Uterus (tissue), 4 donors: ENCODE data around the gene DCLK2. TPM values are rescaled to one million over a fixed set of nuclear protein-coding genes. Genes with fewer than 3 reads are reported as not detected.

Experiments
- DNase-seq, 2 donors: peaks; one replicate each; pipeline ENCODE4 v3.0.0-alpha.2; 2019 to 2020
- H3K27ac ChIP-seq, 2 donors: fragments of 200-600 bp; sonication (generic); 1 replicate in 1 of 2; 2 replicates in 1 of 2; pipeline ENCODE4 v1.5.1; 2016 to 2018
- H3K27me3 ChIP-seq, 2 donors: fragments of 200-600 bp; sonication (generic); one replicate each; pipeline ENCODE4 v1.5.1; 2018 to 2019; ENCODE audit warnings: control low read depth in 1 of 2
- H3K36me3 ChIP-seq, 2 donors: fragments of 200-600 bp; sonication (generic); one replicate each; pipeline ENCODE4 v1.5.1; 2019; ENCODE audit warnings: control low read depth in 1 of 2
- H3K4me1 ChIP-seq, 2 donors: fragments of 200-600 bp; sonication (generic); one replicate each; pipeline ENCODE4 v1.5.1; 2018 to 2019; ENCODE audit warnings: control low read depth in 1 of 2
- H3K4me3 ChIP-seq, 2 donors: fragments of 200-600 bp; sonication (generic); 1 replicate in 1 of 2; 2 replicates in 1 of 2; pipeline ENCODE4 v1.5.1; 2018 to 2019; ENCODE audit warnings: mild to moderate bottlenecking in 1 of 2
- H3K9me3 ChIP-seq, 2 donors: fragments of 200-600 bp; sonication (generic); one replicate each; pipeline ENCODE4 v1.5.1; 2019; ENCODE audit warnings: control low read depth in 1 of 2
- CTCF ChIP-seq, 4 experiments: fragments of 200-600 bp in 2 of 4; fragments of 450-650 bp in 2 of 4; sonication (generic) in 2 of 4; IDR thresholded peaks; one replicate each; pipeline ENCODE4 v1.5.1; 2016 to 2019; ENCODE audit warnings: antibody characterized with exemption in 4 of 4, mild to moderate bottlenecking in 2 of 4, moderate library complexity in 1 of 4
- POLR2A ChIP-seq, 2 donors: fragments of 450-650 bp; IDR thresholded peaks; one replicate each; pipeline ENCODE4 v1.6.1; 2016; ENCODE audit warnings: antibody characterized with exemption in 2 of 2, mild to moderate bottlenecking in 1 of 2, moderate library complexity in 1 of 2
- intact Hi-C: fragments of 100-400 bp; cut with DNase I; formaldehyde crosslinking; loops from one replicate; pipeline ENCODE4 v1.15.1; 2023; ENCODE audit warnings: low total_unique reads
- total RNA-seq, 4 donors: library from RNA; depleted of rRNA in 3 of 4; stranded (reverse); fragments of >200 nt in 3 of 4; gene quantifications; one replicate each; pipeline versions ENCODE4 v1.1.0 to v1.2.4, GENCODE V29; 2014 to 2023
- donor health status: DM: yes; HTN: yes; CAD: no.

Gene DCLK2
- total RNA-seq, 4 donors from 2014 or later, result 0.29 to 27.5 (median 10.1) TPM

- Histone ChIP-seq H3K4me3 (no peak overlapping the region), H3K27me3 (no peaks in the 10 kb centered on the region), H3K36me3 (no peaks in the 10 kb centered on the region), H3K9me3 (no peaks in the 10 kb centered on the region), H3K27ac (no peak overlapping the region), H3K4me1 (no peaks in the 10 kb centered on the region)
- intact Hi-C loops, result no loop called here
- no peak for DNase-seq
- TF ChIP-seq CTCF (IDR thresholded peaks at IDR 0.05), result no peak
- TF ChIP-seq POLR2A (IDR thresholded peaks at IDR 0.05), result no peak
Measured at GRCh38 chr4:150072906-150073714, 5.1 kb upstream of the DCLK2 start.

GRCh38 chr4:150074064-150074463 is 4.2 kb upstream of the DCLK2 start:
- Histone ChIP-seq H3K36me3 (no peaks in the 10 kb centered on the region), H3K4me3 (no peak overlapping the region), H3K27me3 (no peaks in the 10 kb centered on the region), H3K9me3 (no peaks in the 10 kb centered on the region), H3K4me1 (no peaks in the 10 kb centered on the region), H3K27ac (no peak overlapping the region)
- TF ChIP-seq POLR2A (IDR thresholded peaks at IDR 0.05) (no peak), CTCF (IDR thresholded peaks at IDR 0.05) (no peak)
- DNase-seq, result no peak
- intact Hi-C loops, result no loop called here

- intact Hi-C loops, result no loop called here
- H3K36me3 ChIP-seq, result no peaks in the 10 kb centered on the region
Measured at GRCh38 chr4:150078579-150079080, 385 bp downstream of the DCLK2 start.

GRCh38 chr4:150079081-150079581 is 886 bp downstream of the DCLK2 start:
- peak; percentile 37 to 40 for DNase-seq
- no peak for TF ChIP-seq POLR2A (IDR thresholded peaks at IDR 0.05)
- no peak for TF ChIP-seq CTCF (IDR thresholded peaks at IDR 0.05)

More at GRCh38 chr4:150078579-150079080, 385 bp downstream of the DCLK2 start:
- TF ChIP-seq POLR2A (IDR thresholded peaks at IDR 0.05) (no peak), CTCF (IDR thresholded peaks at IDR 0.05) (no peak)
- Histone ChIP-seq H3K27ac (peak overlapping the region; percentile 77 to 90), H3K27me3 (no peaks in the 10 kb centered on the region), H3K9me3 (no peaks in the 10 kb centered on the region), H3K4me1 (no peaks in the 10 kb centered on the region), H3K4me3 (peak overlapping the region; percentile 57 to 61)
- DNase-seq, result peak; percentile 55 to 64

GRCh38 chr4:150080337-150080736 is 2.1 kb downstream of the DCLK2 start:
- intact Hi-C loops, result no loop called here
- no peak for TF ChIP-seq POLR2A (IDR thresholded peaks at IDR 0.05)
- TF ChIP-seq CTCF (IDR thresholded peaks at IDR 0.05), result no peak
- DNase-seq, result no peak
- no peaks in the 10 kb centered on the region for H3K9me3 ChIP-seq
- H3K27ac ChIP-seq, result no peak overlapping the region
- H3K27me3 ChIP-seq, result no peaks in the 10 kb centered on the region
- no peak overlapping the region for H3K4me3 ChIP-seq
- H3K36me3 ChIP-seq, result no peaks in the 10 kb centered on the region
- no peaks in the 10 kb centered on the region for H3K4me1 ChIP-seq

More at GRCh38 chr4:150079081-150079581, 886 bp downstream of the DCLK2 start:
- Histone ChIP-seq H3K4me1 (no peaks in the 10 kb centered on the region), H3K27me3 (no peaks in the 10 kb centered on the region), H3K27ac (peak overlapping the region; percentile 77 to 90), H3K36me3 (no peaks in the 10 kb centered on the region), H3K4me3 (peak overlapping the region; percentile 57 to 61), H3K9me3 (no peaks in the 10 kb centered on the region)
- intact Hi-C loops, result no loop called here
